Progenitor cell of endocrine pancreas (in vitro differentiated cells): ENCODE measurements around the gene PXDN. TPM values are rescaled to one million over a fixed set of nuclear protein-coding genes. Genes with fewer than 3 reads are reported as not detected.
A peak's percentile ranks its signal among the peaks of the same experiment; 100 is the strongest.
"Not testable (repeated sequence)": the region's sequence is repeated elsewhere in the genome, so short reads cannot be mapped to it uniquely, and the experiment has no call there.

Experiments
- DNase-seq: peaks from one replicate; pipeline ENCODE4 v3.0.0; 2021; ENCODE audit warnings: low spot score; ENCODE audit not compliant: unreplicated experiment
- H3K27ac Mint-ChIP-seq: 2 replicates; pipeline ENCODE4 v1.8.0; 2021; ENCODE audit warnings: mild to moderate bottlenecking, moderate library complexity, mixed read lengths
- H3K27me3 Mint-ChIP-seq: 2 replicates; pipeline ENCODE4 v1.8.0; 2021; ENCODE audit warnings: mixed read lengths
- H3K36me3 Mint-ChIP-seq: 2 replicates; pipeline ENCODE4 v1.8.0; 2022; ENCODE audit warnings: mixed read lengths; ENCODE audit not compliant: insufficient read depth
- H3K4me1 Mint-ChIP-seq: 2 replicates; pipeline ENCODE4 v1.8.0; 2021; ENCODE audit warnings: low read depth, mixed read lengths
- H3K4me3 Mint-ChIP-seq: 2 replicates; pipeline ENCODE4 v1.8.0; 2021; ENCODE audit warnings: low read depth, mild to moderate bottlenecking, moderate library complexity, mixed read lengths
- H3K9me3 Mint-ChIP-seq: 2 replicates; pipeline ENCODE4 v1.8.0; 2021; ENCODE audit warnings: low read depth, mixed read lengths
- CTCF ChIP-seq: fragments of 200-600 bp; sonication (generic); IDR thresholded peaks from one replicate; pipeline ENCODE4 v1.5.0; 2021; ENCODE audit warnings: antibody characterized with exemption, mild to moderate bottlenecking; ENCODE audit not compliant: unreplicated experiment
- total RNA-seq: library from RNA; stranded (reverse); gene quantifications from 2 replicates; pipeline ENCODE4 v1.2.1, GENCODE V29; 2021

The PXDN gene
- total RNA-seq, 1 donor from 2014 or later, result 256 TPM

GRCh38 chr2:1727101-1727771 lies 17.1 kb downstream of the PXDN start:
- no peak for DNase-seq
- Mint-ChIP-seq H3K4me1 (peaks cover 31% of the 10 kb centered on the region), H3K27ac (peak overlapping the region; percentile 53), H3K4me3 (no peak overlapping the region), H3K36me3 (peaks cover 3% of the 10 kb centered on the region), H3K27me3 (no peaks in the 10 kb centered on the region), H3K9me3 (no peaks in the 10 kb centered on the region)
- TF ChIP-seq CTCF, result no peak

GRCh38 chr2:1726558-1726957 lies 17.8 kb downstream of the PXDN start:
- H3K27ac Mint-ChIP-seq, result no peak overlapping the region
- no peaks in the 10 kb centered on the region for H3K27me3 Mint-ChIP-seq
- no peaks in the 10 kb centered on the region for H3K36me3 Mint-ChIP-seq
- no peak for DNase-seq
- H3K4me1 Mint-ChIP-seq, result peaks cover 28% of the 10 kb centered on the region
- TF ChIP-seq CTCF, result no peak
- H3K4me3 Mint-ChIP-seq, result no peak overlapping the region
- no peaks in the 10 kb centered on the region for H3K9me3 Mint-ChIP-seq

- not testable (repeated sequence) for H3K36me3 Mint-ChIP-seq, DNase-seq, H3K27ac Mint-ChIP-seq, H3K4me3 Mint-ChIP-seq, H3K27me3 Mint-ChIP-seq, H3K9me3 Mint-ChIP-seq
- peaks cover 14% of the 10 kb centered on the region for H3K4me1 Mint-ChIP-seq
These were observed 20.0 kb downstream of the PXDN start for GRCh38 chr2:1724351-1724750.

GRCh38 chr2:1723397-1724042 lies 20.8 kb downstream of the PXDN start:
- peaks cover 5% of the 10 kb centered on the region for H3K4me1 Mint-ChIP-seq
- no peak for TF ChIP-seq CTCF

GRCh38 chr2:1722692-1723091 lies 21.6 kb downstream of the PXDN start:
- Mint-ChIP-seq H3K4me3 (no peak overlapping the region), H3K27ac (no peak overlapping the region), H3K4me1 (peaks cover 10% of the 10 kb centered on the region), H3K36me3 (no peaks in the 10 kb centered on the region), H3K27me3 (no peaks in the 10 kb centered on the region), H3K9me3 (peaks cover 8% of the 10 kb centered on the region)
- TF ChIP-seq CTCF, result no peak
- no peak for DNase-seq

More at GRCh38 chr2:1723397-1724042, 20.8 kb downstream of the PXDN start:
- DNase-seq, result no peak
- Mint-ChIP-seq H3K4me3 (no peak overlapping the region), H3K36me3 (no peaks in the 10 kb centered on the region), H3K27ac (no peak overlapping the region), H3K9me3 (no peaks in the 10 kb centered on the region), H3K27me3 (no peaks in the 10 kb centered on the region)
